Prostate gland (tissue), 2 donors: ENCODE measurements around the gene NPPA.

Experiments
- POLR2A ChIP-seq: fragments of 450-650 bp; IDR thresholded peaks from one replicate; pipeline ENCODE4 v1.6.1; 2016; ENCODE audit warnings: antibody characterized with exemption, mild to moderate bottlenecking
- TF ChIP-seq, protein P1 (sequence below), 4 experiments: fragments of 200-600 bp in 2 of 4; fragments of 450-650 bp in 2 of 4; sonication (generic) in 2 of 4; IDR thresholded peaks; 1 replicate in 3 of 4; 2 replicates in 1 of 4; pipeline ENCODE4 v1.5.1; 2016 to 2019; ENCODE audit warnings: antibody characterized with exemption in 4 of 4, mild to moderate bottlenecking in 2 of 4, moderate library complexity in 2 of 4

DNA sequence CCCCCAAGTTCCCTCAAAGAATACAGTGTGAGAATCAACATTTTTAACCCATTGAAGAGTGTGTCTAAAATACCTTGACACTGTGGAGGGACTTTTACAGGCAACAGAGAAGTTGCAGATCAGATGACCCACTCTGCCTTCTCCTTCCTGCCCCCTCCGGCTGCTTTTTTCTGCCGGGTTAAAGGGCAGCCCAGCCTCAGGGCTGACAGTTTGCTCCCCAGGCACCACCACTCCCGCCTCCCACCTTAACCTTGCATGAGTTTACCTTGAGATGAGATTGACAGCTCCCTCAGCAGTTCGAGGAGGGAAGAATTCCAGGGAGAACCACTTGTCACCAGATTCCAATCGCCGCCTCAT lies 45.0 kb downstream of the NPPA start:
- TF ChIP-seq, protein P1, sequence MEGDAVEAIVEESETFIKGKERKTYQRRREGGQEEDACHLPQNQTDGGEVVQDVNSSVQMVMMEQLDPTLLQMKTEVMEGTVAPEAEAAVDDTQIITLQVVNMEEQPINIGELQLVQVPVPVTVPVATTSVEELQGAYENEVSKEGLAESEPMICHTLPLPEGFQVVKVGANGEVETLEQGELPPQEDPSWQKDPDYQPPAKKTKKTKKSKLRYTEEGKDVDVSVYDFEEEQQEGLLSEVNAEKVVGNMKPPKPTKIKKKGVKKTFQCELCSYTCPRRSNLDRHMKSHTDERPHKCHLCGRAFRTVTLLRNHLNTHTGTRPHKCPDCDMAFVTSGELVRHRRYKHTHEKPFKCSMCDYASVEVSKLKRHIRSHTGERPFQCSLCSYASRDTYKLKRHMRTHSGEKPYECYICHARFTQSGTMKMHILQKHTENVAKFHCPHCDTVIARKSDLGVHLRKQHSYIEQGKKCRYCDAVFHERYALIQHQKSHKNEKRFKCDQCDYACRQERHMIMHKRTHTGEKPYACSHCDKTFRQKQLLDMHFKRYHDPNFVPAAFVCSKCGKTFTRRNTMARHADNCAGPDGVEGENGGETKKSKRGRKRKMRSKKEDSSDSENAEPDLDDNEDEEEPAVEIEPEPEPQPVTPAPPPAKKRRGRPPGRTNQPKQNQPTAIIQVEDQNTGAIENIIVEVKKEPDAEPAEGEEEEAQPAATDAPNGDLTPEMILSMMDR (IDR thresholded peaks at IDR 0.05) = no peak
- TF ChIP-seq POLR2A = no peak
